ENCODE measurements around the gene FAM174A.

The FAM174A gene

GRCh38 chr5:100609594-100609993, 74.4 kb downstream of the FAM174A start:
- DNase-seq, result no peak

DNA sequence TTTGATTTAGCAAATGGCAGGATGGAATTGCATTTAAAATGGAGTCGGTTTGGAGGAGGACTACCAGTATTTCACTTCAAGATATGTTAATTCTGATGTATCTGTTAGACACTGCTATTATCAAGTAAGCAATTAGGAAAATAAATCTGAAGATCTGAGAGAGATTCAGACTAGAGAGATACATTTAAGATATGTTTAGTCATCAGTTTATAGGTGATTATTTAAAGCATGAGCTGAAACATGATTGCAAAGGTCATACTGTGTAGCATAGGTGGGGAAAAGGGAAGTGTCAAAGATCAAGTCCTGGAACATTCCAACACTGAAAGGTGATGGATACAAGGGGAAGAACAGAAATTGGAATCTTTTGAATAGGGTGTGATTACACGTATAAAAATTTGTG, 79.1 kb downstream of the FAM174A start:
- H3K27ac ChIP-seq, result no peak overlapping the region
- no peaks in the 10 kb centered on the region for H3K4me1 ChIP-seq
- H3K4me3 ChIP-seq, result no peak overlapping the region
- TF ChIP-seq, protein P1, sequence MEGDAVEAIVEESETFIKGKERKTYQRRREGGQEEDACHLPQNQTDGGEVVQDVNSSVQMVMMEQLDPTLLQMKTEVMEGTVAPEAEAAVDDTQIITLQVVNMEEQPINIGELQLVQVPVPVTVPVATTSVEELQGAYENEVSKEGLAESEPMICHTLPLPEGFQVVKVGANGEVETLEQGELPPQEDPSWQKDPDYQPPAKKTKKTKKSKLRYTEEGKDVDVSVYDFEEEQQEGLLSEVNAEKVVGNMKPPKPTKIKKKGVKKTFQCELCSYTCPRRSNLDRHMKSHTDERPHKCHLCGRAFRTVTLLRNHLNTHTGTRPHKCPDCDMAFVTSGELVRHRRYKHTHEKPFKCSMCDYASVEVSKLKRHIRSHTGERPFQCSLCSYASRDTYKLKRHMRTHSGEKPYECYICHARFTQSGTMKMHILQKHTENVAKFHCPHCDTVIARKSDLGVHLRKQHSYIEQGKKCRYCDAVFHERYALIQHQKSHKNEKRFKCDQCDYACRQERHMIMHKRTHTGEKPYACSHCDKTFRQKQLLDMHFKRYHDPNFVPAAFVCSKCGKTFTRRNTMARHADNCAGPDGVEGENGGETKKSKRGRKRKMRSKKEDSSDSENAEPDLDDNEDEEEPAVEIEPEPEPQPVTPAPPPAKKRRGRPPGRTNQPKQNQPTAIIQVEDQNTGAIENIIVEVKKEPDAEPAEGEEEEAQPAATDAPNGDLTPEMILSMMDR (IDR thresholded peaks at IDR 0.05), result no peak
- H3K36me3 ChIP-seq, result no peaks in the 10 kb centered on the region
- no peaks in the 10 kb centered on the region for H3K9me3 ChIP-seq
- H3K27me3 ChIP-seq, result no peaks in the 10 kb centered on the region
- intact Hi-C loops (cut with DNase I; ENCODE audit: low total_unique reads), result no loop called here
- DNase-seq, result no peak

More at GRCh38 chr5:100609594-100609993, 74.4 kb downstream of the FAM174A start:
- Histone ChIP-seq H3K4me3 (no peak overlapping the region), H3K27ac (no peak overlapping the region), H3K4me1 (no peaks in the 10 kb centered on the region), H3K36me3 (no peaks in the 10 kb centered on the region), H3K27me3 (no peaks in the 10 kb centered on the region), H3K9me3 (no peaks in the 10 kb centered on the region)
- intact Hi-C loops (cut with DNase I; ENCODE audit: low total_unique reads), result no loop called here
- TF ChIP-seq, protein P1 (IDR thresholded peaks at IDR 0.05), result no peak

GRCh38 chr5:100615362-100615761, 80.2 kb downstream of the FAM174A start:
- no peaks in the 10 kb centered on the region for H3K27me3 ChIP-seq
- intact Hi-C loops (cut with DNase I; ENCODE audit: low total_unique reads), result no loop called here
- H3K4me3 ChIP-seq, result no peak overlapping the region
- no peak overlapping the region for H3K27ac ChIP-seq
- TF ChIP-seq, protein P1 (IDR thresholded peaks at IDR 0.05), result no peak
- H3K36me3 ChIP-seq, result no peaks in the 10 kb centered on the region
- H3K9me3 ChIP-seq, result no peaks in the 10 kb centered on the region
- no peaks in the 10 kb centered on the region for H3K4me1 ChIP-seq
- DNase-seq, result no peak

DNA sequence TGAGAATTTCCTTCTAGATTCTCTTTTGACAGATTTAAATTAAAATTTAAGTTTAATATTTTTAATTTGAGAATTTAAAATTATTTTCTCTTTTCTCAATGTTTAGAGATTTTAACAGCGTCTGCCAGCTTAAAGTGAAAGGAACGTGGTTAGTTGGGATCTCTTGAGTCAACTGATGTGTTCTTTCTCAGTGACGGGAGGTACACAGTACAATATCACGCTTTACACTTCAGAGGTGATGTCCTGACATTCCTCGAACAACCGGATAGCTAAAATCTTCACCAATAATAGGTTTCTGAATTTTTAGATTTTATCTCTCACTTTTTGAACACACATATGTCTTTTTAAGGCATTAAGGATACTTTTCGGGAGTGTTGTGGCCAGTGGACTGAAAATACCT, 81.1 kb downstream of the FAM174A start:
- intact Hi-C loops (cut with DNase I; ENCODE audit: low total_unique reads), result no loop called here
- Histone ChIP-seq H3K27ac (no peak overlapping the region), H3K36me3 (no peaks in the 10 kb centered on the region), H3K4me3 (no peak overlapping the region), H3K4me1 (no peaks in the 10 kb centered on the region), H3K27me3 (no peaks in the 10 kb centered on the region), H3K9me3 (no peaks in the 10 kb centered on the region)
- TF ChIP-seq, protein P1 (IDR thresholded peaks at IDR 0.05), result no peak
- DNase-seq, result no peak

GRCh38 chr5:100616981-100617380, 81.8 kb downstream of the FAM174A start:
- H3K9me3 ChIP-seq, result no peaks in the 10 kb centered on the region
- no peak overlapping the region for H3K27ac ChIP-seq
- no peak overlapping the region for H3K4me3 ChIP-seq
- no peaks in the 10 kb centered on the region for H3K4me1 ChIP-seq
- H3K27me3 ChIP-seq, result no peaks in the 10 kb centered on the region
- TF ChIP-seq, protein P1 (IDR thresholded peaks at IDR 0.05), result no peak
- intact Hi-C loops (cut with DNase I; ENCODE audit: low total_unique reads), result no loop called here
- H3K36me3 ChIP-seq, result no peaks in the 10 kb centered on the region
- DNase-seq, result no peak

DNA sequence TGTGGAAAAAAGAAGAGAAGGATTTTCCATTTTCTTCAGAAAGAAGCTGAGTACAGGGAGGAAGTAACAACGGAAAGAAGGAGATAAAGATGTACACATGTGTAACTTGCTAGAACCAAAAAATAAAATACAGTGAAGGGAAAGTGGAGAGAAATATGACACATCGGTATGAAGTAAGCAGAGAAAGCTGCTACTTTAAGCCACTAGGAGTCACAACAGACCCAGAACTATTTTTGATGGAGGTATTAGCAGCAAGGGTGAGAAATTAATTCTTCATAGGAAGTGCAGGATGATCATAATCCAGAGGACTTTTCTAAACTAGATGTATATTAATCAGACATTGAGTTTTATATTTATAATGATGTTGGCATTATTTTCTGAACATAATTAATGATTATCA, 88.5 kb downstream of the FAM174A start:
- TF ChIP-seq, protein P1 (IDR thresholded peaks at IDR 0.05), result peak; percentile 35 to 40
- H3K27me3 ChIP-seq, result peaks cover 0 to 4% of the 10 kb centered on the region in 2 donors
- H3K27ac ChIP-seq, result no peak overlapping the region
- no peaks in the 10 kb centered on the region for H3K36me3 ChIP-seq
- H3K4me1 ChIP-seq, result no peaks in the 10 kb centered on the region
- DNase-seq, result no peak
- no peaks in the 10 kb centered on the region for H3K9me3 ChIP-seq
- intact Hi-C loops (cut with DNase I; ENCODE audit: low total_unique reads), result no loop called here
- no peak overlapping the region for H3K4me3 ChIP-seq
